Measurements from ENCODE around the gene DOCK1. TPM values are rescaled to one million over a fixed set of nuclear protein-coding genes. Genes with fewer than 3 reads are reported as not detected.

DOCK1 gene
- total RNA-seq, 2 experiments from 2014 or later, result not detected

DNA sequence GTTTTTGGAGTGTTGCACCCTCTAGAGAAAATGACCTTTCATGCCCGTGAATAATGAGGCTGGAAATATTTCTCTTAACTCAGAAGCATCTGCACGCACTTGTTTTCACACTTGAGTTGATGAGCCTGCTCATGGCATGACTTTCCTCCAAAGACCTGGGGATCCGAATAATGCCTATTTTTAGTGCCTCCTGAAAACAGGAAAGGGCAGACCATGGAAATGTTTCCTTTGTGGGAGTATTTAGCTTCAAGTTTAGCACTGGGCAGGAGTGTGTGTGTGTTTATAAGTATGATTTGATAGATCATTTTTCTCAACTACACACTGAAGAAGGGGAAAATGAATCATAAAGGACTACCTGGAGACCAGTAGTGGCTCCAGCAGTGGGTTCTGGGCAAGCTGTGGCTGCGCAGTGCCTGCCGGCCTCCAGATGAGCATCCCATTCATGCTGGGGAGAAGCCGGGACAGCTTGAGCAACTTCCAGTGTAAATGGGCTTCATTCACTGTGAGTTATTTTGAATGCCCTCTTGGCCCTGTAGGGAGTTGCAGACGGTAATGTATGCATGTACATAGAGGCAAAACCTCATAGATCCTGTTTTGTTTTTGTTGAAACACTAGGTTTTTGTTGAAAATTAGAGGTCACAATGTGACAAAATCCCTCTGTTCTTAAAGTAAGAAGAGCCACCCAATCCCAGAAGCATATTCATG, 408.9 kb downstream of the DOCK1 start:
- no peak overlapping the region for H3K27ac Mint-ChIP-seq
- H3K36me3 ChIP-seq (ENCODE audit: insufficient read depth, low read length), result no peaks in the 10 kb centered on the region
- TF ChIP-seq, protein P1, sequence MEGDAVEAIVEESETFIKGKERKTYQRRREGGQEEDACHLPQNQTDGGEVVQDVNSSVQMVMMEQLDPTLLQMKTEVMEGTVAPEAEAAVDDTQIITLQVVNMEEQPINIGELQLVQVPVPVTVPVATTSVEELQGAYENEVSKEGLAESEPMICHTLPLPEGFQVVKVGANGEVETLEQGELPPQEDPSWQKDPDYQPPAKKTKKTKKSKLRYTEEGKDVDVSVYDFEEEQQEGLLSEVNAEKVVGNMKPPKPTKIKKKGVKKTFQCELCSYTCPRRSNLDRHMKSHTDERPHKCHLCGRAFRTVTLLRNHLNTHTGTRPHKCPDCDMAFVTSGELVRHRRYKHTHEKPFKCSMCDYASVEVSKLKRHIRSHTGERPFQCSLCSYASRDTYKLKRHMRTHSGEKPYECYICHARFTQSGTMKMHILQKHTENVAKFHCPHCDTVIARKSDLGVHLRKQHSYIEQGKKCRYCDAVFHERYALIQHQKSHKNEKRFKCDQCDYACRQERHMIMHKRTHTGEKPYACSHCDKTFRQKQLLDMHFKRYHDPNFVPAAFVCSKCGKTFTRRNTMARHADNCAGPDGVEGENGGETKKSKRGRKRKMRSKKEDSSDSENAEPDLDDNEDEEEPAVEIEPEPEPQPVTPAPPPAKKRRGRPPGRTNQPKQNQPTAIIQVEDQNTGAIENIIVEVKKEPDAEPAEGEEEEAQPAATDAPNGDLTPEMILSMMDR (IDR thresholded peaks at IDR 0.05), result no peak
- peaks cover 0 to 11% of the 10 kb centered on the region in 2 experiments for H3K9me3 ChIP-seq (ENCODE audit: control insufficient read depth in 1 of 2, insufficient read depth in 1 of 2, low read length in 2 of 2)
- H3K36me3 Mint-ChIP-seq (ENCODE audit: low read depth), result no peaks in the 10 kb centered on the region
- no peaks in the 10 kb centered on the region for H3K9me3 Mint-ChIP-seq
- H3K4me1 Mint-ChIP-seq (ENCODE audit: low read depth), result no peaks in the 10 kb centered on the region
- ChIA-PET POLR2A (no interaction called here), CTCF (no interaction called here)
- no peak for ATAC-seq (ENCODE audit: poor library complexity)
- H3K4me1 ChIP-seq (ENCODE audit: insufficient read depth, low read length), result no peaks in the 10 kb centered on the region
- H3K4me3 Mint-ChIP-seq, result no peak overlapping the region
- intact Hi-C loops (cut with DNase I, micrococcal nuclease), result no loop called here
- H3K27me3 Mint-ChIP-seq, result peaks cover 21% of the 10 kb centered on the region
- no peak overlapping the region for H3K4me3 ChIP-seq (ENCODE audit: low read length)
- DNase-seq, result no peak
- no peaks in the 10 kb centered on the region for H3K27me3 ChIP-seq (ENCODE audit: control insufficient read depth in 1 of 2, insufficient read depth in 2 of 2, low read length in 2 of 2)
- H3K27ac ChIP-seq (ENCODE audit: low read depth in 1 of 2, low read length in 2 of 2), result no peak overlapping the region

DNA sequence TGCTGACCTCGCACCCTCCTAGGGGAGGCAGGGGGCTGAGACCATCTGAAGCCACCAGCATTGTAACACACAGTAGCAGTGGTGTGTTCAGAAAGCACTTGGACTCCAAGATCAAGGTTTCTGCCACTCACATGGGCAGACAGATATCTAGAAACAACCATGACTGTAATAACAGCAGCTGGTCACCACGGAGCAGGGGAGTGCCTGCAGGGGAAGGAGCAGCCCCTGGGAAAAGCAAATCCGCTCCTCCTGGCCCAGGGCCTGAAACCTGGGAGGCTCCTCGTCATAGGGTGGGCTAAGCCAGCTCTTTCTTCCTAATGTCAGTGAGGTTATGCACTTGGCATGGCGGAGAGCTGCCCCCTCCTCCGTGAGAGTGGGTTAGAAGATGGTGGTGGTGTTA, 409.6 kb downstream of the DOCK1 start:
- H3K9me3 ChIP-seq (ENCODE audit: control insufficient read depth in 1 of 2, insufficient read depth in 1 of 2, low read length in 2 of 2), result peaks cover 0 to 11% of the 10 kb centered on the region in 2 experiments
- intact Hi-C loops (cut with DNase I, micrococcal nuclease), result no loop called here
- no peak overlapping the region for H3K4me3 ChIP-seq (ENCODE audit: low read length)
- H3K27ac ChIP-seq (ENCODE audit: low read depth in 1 of 2, low read length in 2 of 2), result no peak overlapping the region
- TF ChIP-seq, protein P1 (IDR thresholded peaks at IDR 0.05), result no peak
- ChIA-PET POLR2A (no interaction called here), CTCF (no interaction called here)
- Mint-ChIP-seq H3K27ac (no peak overlapping the region), H3K4me1 (ENCODE audit: low read depth) (no peaks in the 10 kb centered on the region), H3K4me3 (no peak overlapping the region), H3K27me3 (peaks cover 21% of the 10 kb centered on the region), H3K9me3 (no peaks in the 10 kb centered on the region), H3K36me3 (ENCODE audit: low read depth) (no peaks in the 10 kb centered on the region)
- no peaks in the 10 kb centered on the region for H3K36me3 ChIP-seq (ENCODE audit: insufficient read depth, low read length)
- ATAC-seq (ENCODE audit: poor library complexity) (no peak), DNase-seq (no peak)
- no peaks in the 10 kb centered on the region for H3K4me1 ChIP-seq (ENCODE audit: insufficient read depth, low read length)
- H3K27me3 ChIP-seq (ENCODE audit: control insufficient read depth in 1 of 2, insufficient read depth in 2 of 2, low read length in 2 of 2), result no peaks in the 10 kb centered on the region

DNA sequence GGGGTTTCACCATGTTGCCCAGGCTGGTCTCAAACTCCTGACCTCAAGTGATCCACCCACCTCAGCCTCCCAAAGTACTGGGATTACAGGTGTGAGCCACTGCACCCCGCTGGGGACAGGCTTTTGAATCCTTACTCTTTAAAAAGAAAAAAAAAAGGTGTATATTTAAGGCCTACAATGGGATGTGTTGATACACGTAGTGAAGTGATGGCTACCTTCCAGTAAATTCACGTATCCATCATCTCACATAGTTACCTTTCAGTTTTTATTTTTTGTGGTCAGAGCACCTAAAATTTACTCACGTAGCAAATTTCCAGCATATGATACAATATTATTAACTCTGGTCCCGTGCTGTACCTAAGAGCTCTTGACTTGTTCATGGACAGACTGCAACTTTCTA, 410.7 kb downstream of the DOCK1 start:
- no peak for DNase-seq
- Histone ChIP-seq H3K36me3 (ENCODE audit: insufficient read depth, low read length) (no peaks in the 10 kb centered on the region), H3K4me3 (ENCODE audit: low read length) (no peak overlapping the region), H3K27me3 (ENCODE audit: control insufficient read depth in 1 of 2, insufficient read depth in 2 of 2, low read length in 2 of 2) (no peaks in the 10 kb centered on the region), H3K27ac (ENCODE audit: low read depth in 1 of 2, low read length in 2 of 2) (no peak overlapping the region), H3K4me1 (ENCODE audit: insufficient read depth, low read length) (no peaks in the 10 kb centered on the region), H3K9me3 (ENCODE audit: control insufficient read depth in 1 of 2, insufficient read depth in 1 of 2, low read length in 2 of 2) (peaks cover 0 to 11% of the 10 kb centered on the region in 2 experiments)
- Mint-ChIP-seq H3K4me1 (ENCODE audit: low read depth) (no peaks in the 10 kb centered on the region), H3K36me3 (ENCODE audit: low read depth) (no peaks in the 10 kb centered on the region), H3K27me3 (peaks cover 18% of the 10 kb centered on the region), H3K27ac (no peak overlapping the region), H3K4me3 (no peak overlapping the region), H3K9me3 (no peaks in the 10 kb centered on the region)
- ChIA-PET POLR2A (no interaction called here), CTCF (no interaction called here)
- TF ChIP-seq, protein P1 (IDR thresholded peaks at IDR 0.05), result no peak
- intact Hi-C loops (cut with DNase I, micrococcal nuclease), result no loop called here
- no peak for ATAC-seq (ENCODE audit: poor library complexity)
